ENCODE data around the gene PNPLA2.

Gene PNPLA2

DNA sequence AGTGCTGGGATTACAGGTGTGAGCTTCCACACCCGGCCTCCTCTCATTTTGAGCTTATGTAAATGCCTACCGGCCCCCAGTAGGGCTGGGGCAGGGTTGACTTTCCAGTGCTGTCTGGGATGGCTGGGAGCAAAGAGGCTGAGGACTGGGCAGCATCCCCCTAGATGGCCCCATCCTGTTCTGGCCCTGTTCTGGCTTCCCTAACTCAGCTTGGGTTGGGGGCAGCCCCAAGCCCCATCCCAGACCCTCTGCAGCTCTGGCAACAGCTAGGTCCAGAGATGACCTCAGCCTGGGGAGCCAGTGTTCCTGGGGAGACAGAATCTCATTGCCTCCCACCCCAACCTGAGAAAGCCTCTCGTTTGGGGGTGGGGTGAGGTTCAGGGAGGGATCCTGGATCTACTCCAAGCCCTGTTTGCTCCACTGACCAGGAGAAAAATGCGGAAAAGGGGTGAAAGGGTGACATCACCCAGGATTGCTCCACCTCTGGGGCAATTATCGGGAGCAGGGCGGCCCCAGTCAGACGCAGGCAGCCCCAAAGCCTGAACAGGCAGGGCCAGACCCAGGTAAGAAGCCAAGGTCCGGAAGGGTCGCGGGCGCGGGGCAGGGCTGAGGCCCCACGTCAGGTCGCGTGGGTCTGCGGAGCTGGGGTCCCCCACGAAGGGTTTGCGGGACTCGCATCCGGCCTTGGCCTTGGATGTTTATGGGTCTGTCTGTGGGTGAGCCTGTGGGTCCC is at the start of gene PNPLA2:
PNPLA2 (plus strand) TSS at position 519 of the 733 bp plus-strand sequence. CDS start 805 bp downstream, outside the sequence.
- no peak for DNase-seq (ENCODE audit: low read depth in 2 of 2)

DNA sequence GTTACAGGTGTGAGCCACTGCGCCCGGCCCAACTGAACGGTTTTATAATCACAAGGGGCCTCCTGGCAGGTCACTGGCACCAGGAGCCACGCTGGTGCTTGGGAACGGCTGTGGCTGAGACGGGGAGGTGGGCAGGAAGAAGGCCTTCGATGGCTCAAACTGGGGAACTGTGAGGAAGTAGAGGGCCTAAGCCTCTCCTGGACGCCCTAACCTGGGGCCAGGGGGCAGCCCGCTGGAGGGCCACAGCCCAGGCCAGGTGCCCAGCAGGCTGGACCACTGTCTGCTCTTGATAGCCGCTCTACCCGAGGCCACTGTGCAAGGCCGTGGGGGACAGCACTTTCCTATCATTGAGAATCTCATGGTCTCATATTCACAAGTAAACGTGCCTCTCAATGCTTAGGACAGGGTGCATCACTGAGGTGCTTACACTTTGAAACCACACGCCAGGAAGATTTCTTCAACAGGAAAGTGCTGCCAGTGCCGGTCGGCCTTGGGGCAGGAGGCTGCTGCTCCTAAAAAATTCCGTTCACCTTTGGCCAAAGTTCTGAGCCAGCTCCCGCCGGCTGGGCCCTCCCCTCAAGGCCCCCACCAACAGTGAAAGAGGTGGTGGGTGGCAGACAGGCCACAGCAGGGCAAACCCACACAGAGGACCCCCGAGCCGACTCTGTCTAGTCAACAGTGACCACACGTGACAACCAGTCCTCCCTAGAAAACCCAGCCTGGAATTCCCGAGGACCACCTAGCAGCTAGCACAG is 48.6 kb upstream of the PNPLA2 start:
- no peak for DNase-seq (ENCODE audit: low read depth in 2 of 2)

- no peak for DNase-seq (ENCODE audit: low read depth in 2 of 2)
These were observed 47.8 kb upstream of the PNPLA2 start for GRCh38 chr11:770642-771616.

- DNase-seq (ENCODE audit: low read depth in 2 of 2): no peak
These were observed 47.0 kb upstream of the PNPLA2 start for GRCh38 chr11:771617-772204.

DNA sequence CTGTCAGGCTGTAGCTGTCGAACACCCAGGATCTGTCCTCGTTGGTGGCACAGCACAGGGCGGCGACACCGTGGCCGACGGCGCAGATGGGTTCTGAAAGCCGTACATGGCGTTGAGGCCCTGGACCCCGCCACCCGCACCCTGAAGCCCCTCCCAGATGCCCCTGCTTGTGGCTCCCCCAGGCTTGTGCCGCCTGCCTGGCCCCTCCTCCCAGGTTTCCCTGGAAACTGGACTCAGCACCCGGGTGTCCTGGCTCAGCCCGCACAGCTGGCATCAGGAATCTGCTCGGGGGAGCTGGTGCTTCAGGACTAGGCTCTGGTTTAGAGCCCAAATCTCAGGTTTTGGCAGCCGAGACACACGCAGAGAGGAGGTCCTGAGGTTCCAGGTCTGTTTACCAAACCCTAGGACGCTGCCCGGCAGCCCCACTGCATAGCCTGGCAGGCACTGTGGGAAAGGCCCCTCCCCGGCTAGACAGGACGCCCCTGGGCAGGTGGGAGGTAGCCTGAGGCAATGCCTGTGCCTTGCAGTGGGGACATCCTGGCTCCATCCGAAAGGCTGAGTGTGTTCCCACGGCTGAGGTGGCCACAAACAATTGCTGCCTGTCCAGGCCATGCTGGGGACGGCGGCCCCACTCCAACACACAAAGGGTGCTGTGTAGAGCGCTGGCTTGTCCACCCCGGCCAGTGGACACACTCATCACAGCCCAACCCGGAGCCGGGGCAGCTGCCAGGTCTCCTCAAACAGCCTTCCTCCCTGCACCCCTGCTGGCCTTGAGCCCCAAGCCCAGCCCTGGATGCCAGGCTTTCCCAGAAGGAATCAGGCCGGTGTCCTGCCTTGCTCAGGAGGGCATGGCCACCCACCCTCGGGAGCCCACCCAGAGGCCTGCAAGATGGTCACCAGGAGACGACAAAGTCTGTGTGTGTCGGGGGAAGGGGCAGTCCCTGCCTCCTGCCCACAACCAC is 46.0 kb upstream of the PNPLA2 start:
- no peak for DNase-seq (ENCODE audit: low read depth in 2 of 2)

DNA sequence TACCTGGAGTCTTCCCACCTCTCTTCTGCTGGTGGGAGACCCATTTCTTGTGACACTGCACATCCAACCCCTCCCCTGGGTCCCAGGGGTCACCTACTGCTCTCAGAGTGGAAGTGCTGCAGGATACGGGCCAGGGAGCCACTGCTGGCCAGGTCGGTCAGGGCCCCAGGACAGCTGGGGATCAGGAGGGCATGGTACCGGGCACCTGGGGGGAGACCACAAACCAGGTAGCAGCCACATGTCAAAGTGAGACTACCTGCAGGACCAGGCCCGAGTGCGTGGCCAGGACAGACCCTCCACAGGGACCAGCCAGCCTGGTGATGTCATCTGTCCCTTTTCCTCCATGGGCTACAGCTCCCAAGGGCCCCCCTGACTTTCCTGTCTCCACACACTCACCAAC is 45.3 kb upstream of the PNPLA2 start:
- no peak for DNase-seq (ENCODE audit: low read depth in 2 of 2)

GRCh38 chr11:773830-774229 is 44.9 kb upstream of the PNPLA2 start:
- DNase-seq (ENCODE audit: low read depth in 2 of 2): no peak

GRCh38 chr11:774873-775592 is 43.7 kb upstream of the PNPLA2 start:
- no peak for DNase-seq (ENCODE audit: low read depth in 2 of 2)

- DNase-seq (ENCODE audit: low read depth in 2 of 2): no peak
These were observed 42.5 kb upstream of the PNPLA2 start for GRCh38 chr11:776263-776560.

- no peak for DNase-seq (ENCODE audit: low read depth in 2 of 2)
These were observed 42.0 kb upstream of the PNPLA2 start for GRCh38 chr11:776561-777287.

DNA sequence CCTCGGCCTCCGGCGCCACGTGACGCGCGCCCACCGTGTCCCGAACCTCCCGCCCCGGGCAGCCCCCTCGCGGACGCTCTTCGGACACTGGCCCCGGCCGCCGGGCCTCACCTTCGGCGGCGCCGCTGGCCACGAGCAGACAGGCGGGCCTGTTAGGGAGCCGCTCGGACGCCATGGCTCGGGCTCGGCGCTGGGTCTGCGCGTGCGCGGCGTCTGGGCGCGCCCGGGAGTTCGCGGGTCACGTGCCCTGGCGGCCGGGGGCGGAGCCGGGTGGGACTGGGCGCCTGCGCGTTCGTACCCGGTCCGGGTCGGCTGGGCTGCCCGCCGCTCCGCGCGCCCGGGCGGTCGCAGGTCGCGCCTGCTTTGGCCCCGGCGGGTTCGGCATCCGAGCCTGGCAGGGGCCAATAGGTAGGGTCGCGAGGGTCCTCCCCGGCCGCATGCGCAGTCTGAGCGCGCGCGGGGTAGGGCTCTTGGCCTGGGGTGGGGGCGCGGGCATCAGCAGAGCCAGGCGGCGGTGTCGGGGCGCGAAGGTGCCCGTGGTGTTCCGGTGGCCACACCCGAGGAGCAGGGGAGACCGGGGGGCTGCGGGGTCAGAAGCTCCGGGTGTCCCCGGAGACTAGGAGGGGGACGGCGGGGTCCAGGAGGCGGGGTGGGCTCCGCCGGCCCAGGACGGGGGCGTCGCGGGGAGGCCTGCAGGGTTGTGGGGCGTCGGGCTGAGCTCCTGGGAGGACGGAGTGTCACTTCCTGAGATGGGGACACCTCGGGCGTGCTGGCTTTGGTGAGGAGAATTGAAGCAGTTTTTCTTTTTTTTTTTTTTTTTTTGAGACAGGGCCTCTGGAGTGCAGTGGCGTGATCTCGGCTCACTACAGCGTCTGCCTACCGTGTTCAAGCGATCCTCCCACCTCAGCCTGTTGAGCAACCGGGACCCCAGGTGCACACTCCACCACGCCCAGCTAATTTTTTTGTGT is 41.1 kb upstream of the PNPLA2 start, which contains the start of gene GATD1:
GATD1 (minus strand) TSS at position 200 of the 968 bp plus-strand sequence; CDS start at position 175, 25 bp downstream.
- DNase-seq (ENCODE audit: low read depth in 2 of 2): peak; percentile 85 to 90

GRCh38 chr11:778976-779954 is 39.4 kb upstream of the PNPLA2 start:
- DNase-seq (ENCODE audit: low read depth in 2 of 2): no peak

DNA sequence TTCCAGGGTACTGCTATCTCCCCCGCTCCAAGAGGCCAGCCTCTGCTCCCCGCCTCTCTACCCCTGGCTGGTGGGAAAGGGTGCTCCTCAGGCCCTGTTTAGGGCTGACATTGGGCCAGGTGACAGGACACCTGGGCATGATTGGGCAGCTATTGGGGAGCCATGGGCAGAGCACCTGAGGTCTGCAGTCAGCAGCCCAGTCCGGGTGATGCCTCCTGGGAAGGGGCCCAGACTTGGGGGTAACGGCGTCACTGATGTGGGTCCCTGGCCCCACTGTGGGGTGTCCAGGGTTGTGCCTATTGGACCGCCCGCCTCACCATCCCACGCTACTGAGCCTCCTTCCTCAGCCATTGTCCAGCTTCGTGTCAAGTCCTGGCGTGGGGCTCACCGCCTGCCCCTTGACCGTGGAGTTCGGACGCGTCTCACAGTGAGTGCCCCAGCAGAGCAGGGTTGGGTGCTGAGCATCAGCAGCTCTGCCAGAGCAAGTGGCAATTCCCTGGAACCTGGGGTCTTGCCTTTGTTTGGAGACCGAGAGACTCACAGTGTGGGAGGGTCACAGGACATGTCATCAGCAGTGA is 38.7 kb upstream of the PNPLA2 start:
- no peak for DNase-seq (ENCODE audit: low read depth in 2 of 2)

- no peak for DNase-seq (ENCODE audit: low read depth in 2 of 2)
These were observed 36.2 kb upstream of the PNPLA2 start for GRCh38 chr11:782264-783174.

- no peak for DNase-seq (ENCODE audit: low read depth in 2 of 2)
These were observed 35.1 kb upstream of the PNPLA2 start for GRCh38 chr11:783581-784015.
